Stimulated activated CD8-positive, alpha-beta memory T cell treated with anti-CD3 and anti-CD28 coated beads, Interleukin-7, amount 100 ng/mL, for 24 hours (primary cell): ENCODE results near the gene C5orf15.
"Not testable (repeated sequence)": the region's sequence is repeated elsewhere in the genome, so short reads cannot be mapped to it uniquely, and the experiment has no call there.

Experiments
- DNase-seq: peaks from one replicate; pipeline ENCODE4 v3.0.0-alpha.2; 2020; ENCODE audit warnings: low read depth

The C5orf15 gene

GRCh38 chr5:133994297-133994989 is 26.0 kb upstream of the C5orf15 start:
- no peak for DNase-seq

GRCh38 chr5:133993185-133993936 is 24.9 kb upstream of the C5orf15 start:
- DNase-seq: no peak

- no peak for DNase-seq
Observed at GRCh38 chr5:133992429-133993155, 24.2 kb upstream of the C5orf15 start.

- no peak for DNase-seq
Observed at GRCh38 chr5:133991171-133991910, 22.9 kb upstream of the C5orf15 start.

- no peak for DNase-seq
Observed at GRCh38 chr5:133990396-133990795, 22.0 kb upstream of the C5orf15 start.

DNA sequence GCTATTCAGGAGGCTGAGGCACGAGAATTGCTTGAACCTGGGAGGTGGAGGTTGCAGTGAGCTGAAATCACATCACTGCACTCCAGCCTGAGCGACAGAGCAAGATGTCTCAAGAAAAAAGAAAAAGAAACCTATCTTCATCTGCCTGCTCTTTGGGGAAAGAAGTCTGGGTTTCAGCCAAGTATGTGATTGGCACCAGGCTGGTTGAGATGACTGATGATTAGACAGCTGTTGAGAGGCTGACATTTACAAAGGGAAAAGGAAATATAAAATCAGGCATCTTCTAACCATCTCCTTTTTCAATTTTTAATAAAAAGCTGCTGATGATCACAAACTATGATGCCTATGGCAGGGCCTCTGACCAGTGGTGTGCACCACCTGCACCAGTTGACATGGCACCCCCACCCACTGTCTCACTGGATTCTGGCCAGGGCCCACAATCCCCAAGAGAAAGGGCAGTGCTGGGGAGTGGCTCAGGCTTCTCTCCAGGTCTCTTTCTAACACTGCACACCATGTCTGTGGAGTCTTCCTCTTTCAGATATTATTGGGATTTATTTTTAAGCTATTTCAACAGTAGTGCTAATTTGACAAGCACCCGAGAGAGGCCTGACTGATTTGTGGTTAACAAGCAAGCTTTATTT is 17.2 kb upstream of the C5orf15 start:
- DNase-seq: no peak

GRCh38 chr5:133983674-133984073 is 15.2 kb upstream of the C5orf15 start:
- DNase-seq: no peak

DNA sequence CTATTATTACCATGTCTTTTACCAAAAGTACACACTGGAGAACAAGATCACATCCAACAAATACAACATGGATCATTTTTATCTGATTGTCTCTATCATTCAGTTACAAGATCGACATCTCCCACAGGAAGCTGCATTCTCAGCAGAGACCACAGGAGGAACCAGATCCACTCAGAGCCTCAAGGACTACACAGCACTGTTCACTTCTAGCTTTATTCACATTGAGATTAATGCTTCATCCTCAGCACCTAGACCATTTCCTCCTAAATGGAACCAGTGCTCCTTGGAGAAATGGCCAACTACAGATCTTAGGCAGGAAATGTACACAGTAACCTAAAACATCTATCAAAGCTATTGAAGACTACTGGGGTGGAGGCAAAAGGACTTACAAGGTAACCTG is 13.3 kb upstream of the C5orf15 start:
- no peak for DNase-seq

DNA sequence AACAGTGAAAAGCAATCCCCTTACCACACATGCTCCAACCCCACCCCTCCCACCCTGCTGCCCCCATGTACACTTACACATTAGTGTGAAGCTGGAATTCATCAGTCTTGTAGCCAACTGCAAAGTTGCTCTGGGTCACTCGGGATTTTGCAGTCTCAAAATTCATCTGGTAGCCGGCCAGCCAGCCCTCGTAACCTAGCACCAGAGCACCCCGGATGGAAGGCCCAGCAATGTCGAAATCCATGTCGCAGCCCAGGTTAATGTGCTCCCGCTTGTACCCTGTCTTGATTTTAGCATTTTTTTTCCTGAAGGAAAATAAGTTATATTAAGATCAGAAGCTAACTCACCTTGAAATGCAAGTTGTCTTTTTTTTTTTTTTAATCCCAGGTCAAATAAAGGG is 12.2 kb upstream of the C5orf15 start:
- no peak for DNase-seq

DNA sequence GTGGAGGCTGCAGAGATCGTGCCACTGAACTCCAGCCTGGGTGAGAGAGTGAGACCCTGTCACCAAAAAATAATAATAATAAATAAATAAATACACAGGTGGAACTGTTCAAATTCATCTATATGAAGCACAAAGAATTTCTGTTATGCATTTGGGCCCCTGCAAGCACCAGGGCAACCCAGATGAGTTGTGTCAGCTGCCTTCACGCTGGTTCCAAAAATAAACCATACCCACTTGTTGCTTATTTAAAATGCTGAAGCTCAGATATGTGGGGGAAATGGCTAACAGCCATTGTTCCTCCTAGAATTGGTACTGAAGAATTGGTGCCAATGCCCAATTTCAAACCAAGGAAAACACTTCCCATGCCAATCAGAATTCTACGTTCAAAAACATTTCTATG is 10.5 kb upstream of the C5orf15 start:
- DNase-seq: no peak

GRCh38 chr5:133977858-133978257 is 9.4 kb upstream of the C5orf15 start:
- DNase-seq: no peak

- DNase-seq: no peak
Observed at GRCh38 chr5:133977161-133977787, 8.8 kb upstream of the C5orf15 start.

DNA sequence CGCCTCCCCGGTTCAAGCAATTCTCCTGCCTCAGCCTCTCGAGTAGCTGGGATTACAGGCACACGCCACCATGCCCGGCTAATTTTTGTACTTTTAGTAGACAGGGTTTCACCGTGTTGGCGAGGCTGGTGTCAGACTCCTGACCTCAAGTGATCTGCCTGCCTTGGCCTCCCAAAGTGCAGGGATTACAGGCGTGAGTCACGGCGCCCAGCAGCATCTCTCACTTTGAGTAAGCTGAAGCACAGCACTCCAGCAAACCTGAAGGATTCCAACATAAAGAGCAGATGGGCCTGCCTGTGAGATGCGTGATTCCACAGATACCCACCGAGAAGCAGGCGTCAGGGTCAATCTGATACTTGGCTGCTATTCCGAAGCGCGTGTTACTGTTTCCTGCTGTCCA is 7.1 kb upstream of the C5orf15 start:
- DNase-seq: not testable (repeated sequence)

GRCh38 chr5:133974142-133974541 is 5.7 kb upstream of the C5orf15 start:
- no peak for DNase-seq

DNA sequence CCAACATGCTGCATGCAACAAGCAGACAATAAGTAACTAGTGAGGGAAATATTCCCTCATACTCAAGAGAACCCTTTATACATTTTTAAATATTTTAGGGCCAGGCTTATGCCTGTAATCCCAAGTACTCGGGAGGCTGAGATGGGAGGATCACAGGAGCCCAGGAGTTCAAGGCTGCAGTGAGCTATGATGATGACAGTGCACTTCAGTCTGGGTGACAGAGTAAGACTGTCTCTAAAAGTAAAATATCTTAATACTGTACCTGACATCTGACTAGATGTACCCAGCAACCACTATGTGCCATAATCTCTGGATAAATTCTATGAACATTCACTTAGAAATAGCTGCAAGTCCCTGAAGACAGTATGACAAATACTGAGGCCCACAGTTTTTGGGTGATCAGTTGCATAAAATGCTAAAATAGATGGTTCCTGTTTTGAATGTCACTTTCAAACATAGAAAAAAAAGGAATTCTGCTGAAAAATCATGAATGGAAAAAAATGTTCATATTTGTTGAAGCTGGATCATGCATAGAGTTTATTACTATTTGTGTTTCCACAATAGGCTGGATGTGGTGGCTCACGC is 2.0 kb upstream of the C5orf15 start:
- no peak for DNase-seq

DNA sequence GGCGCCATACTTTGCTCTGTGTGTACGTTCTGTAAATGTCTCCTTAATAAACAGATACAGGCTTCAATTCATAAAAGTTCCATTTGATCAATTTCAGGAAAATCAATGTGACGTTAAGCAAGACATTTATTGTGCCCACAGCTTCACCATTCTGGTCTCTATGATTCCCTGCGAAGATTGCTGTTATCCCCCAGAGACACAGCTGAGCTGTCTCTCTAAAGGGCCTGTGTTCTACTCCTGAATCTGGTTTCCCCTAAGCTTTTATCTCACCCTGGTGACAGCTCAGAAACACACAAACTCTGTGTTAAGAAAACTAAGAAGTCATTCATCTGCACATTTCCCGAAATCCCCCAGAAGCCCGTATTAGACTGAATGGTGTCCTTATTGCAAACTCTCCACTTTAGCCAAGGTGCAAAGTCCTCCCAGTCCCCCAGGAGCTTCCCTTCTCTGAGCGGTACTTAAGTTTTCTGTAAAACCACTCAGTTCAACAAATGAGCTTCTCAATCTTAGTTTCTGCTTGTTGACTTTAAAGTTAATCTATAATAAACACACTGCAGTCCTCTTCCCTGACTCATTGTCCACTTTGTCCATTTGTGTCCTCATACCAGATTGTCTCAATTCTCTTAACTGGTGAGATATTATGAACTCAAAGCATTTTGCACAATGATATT is 1.4 kb upstream of the C5orf15 start:
- no peak for DNase-seq

GRCh38 chr5:133967698-133968203 is 674 bp downstream of the C5orf15 start:
- no peak for DNase-seq

DNA sequence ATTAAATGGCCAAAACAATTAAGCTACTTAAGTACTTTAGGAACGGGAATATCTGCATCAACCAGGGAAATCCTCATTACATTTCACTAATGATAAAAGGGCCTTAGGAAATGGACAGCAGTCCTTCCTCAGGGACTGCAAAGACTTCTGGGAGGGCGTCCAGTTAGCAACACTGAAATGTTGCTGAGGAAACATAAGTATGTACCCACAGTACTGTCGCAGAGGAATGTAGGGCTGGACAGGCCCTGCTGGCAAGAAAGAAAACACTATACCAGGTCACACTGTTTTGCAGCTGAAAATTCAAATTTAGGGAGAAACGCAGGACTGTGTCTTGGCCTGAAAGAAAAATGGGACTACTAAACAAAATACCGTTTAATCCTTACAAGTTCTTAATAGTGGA is 1.3 kb downstream of the C5orf15 start:
- DNase-seq: no peak

DNA sequence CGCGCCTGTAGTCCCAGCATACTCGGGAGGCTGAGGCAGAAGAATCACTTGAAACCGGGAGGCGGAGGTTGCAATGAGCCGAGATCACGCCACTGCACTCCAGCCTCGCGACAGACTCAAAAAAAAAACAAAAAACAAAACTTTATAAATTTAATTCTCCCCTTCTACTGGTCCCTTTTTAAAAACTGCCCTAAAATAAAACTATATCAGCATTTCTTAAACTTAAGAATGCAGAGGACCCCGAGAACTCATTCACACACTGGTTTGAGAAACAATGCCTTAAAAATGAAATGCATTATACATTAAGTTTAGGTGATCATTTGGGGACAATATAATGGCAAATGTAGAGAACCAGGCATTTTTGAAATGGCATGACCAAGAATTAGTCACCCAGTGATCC is 2.3 kb downstream of the C5orf15 start:
- DNase-seq: no peak

DNA sequence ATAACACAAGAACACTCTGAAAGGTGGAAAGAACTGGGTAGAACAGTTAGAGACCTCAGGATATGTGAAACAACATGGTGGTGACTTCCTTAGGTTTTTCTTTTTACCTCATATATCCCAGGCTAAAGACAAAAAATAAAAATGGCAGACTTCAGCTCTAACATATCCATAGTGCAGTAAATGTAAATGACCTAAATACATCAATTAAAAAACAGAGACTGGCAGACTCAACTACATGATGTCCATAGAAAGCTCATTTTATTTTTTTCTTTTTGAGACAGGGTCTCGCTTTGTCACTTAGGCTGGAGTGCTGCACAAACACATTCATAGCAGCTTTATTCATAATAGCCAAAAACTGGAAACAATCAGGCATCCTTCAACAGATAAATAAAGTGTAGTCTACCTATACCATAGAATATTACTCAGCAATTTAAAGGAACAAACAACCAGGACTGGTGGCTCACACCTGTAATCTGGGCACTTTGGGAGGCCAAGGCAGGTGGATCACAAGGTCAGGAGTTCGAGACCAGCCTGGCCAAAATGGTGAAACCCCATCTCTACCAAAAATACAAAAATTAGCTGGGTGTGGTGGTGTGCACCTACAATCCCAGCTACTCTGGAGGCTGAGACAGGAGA is 4.8 kb downstream of the C5orf15 start:
- no peak for DNase-seq
